HUES64 (cell line): ENCODE data around the gene DEFB123. TPM values are rescaled to one million over a fixed set of nuclear protein-coding genes. Genes with fewer than 3 reads are reported as not detected.
"Not testable (repeated sequence)": the region's sequence is repeated elsewhere in the genome, so short reads cannot be mapped to it uniquely, and the experiment has no call there.

Experiments used
- H3K27ac ChIP-seq: 2 replicates; pipeline ENCODE4 v1.7.0; 2013; ENCODE audit warnings: low read depth, low read length, inconsistent platforms
- H3K27me3 ChIP-seq: 2 replicates; pipeline ENCODE4 v1.6.1; 2013; ENCODE audit warnings: mild to moderate bottlenecking, low read length; ENCODE audit not compliant: insufficient read depth
- H3K36me3 ChIP-seq: 2 replicates; pipeline ENCODE4 v1.6.1; 2013; ENCODE audit warnings: mild to moderate bottlenecking, low read length; ENCODE audit not compliant: insufficient read depth
- H3K4me1 ChIP-seq: 2 replicates; pipeline ENCODE4 v1.6.1; 2013; ENCODE audit warnings: mild to moderate bottlenecking, low read length, moderate library complexity; ENCODE audit not compliant: insufficient read depth
- H3K4me3 ChIP-seq: 2 replicates; pipeline ENCODE4 v1.5.1; 2013; ENCODE audit warnings: mild to moderate bottlenecking, low read length, moderate library complexity
- H3K9ac ChIP-seq: 2 replicates; pipeline ENCODE4 v1.6.1; 2013; ENCODE audit warnings: mild to moderate bottlenecking, low read depth, low read length
- H3K9me3 ChIP-seq: 2 replicates; pipeline ENCODE4 v1.6.1; 2013; ENCODE audit warnings: low read depth, low read length; ENCODE audit not compliant: insufficient read depth
- WGBS: fragments of 150-250, 120-280 bp; methylation state at CpG from one replicate; pipeline ENCODE4 v1.1.7; 2013; ENCODE audit warnings: missing lambda C conversion rate; 5-methylcytosine and 5-hydroxymethylcytosine counted together
- polyA plus RNA-seq, 2 experiments: library from polyadenylated mRNA; stranded (reverse); fragments of 50-300 nt; gene quantifications; one replicate each; pipeline ENCODE4 v1.2.3, GENCODE V29; 2013

The DEFB123 gene, protein sequence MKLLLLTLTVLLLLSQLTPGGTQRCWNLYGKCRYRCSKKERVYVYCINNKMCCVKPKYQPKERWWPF
- polyA plus RNA-seq (2013, experiment 1 of 2): not detected
- not detected for polyA plus RNA-seq (2013, experiment 2 of 2)

DNA sequence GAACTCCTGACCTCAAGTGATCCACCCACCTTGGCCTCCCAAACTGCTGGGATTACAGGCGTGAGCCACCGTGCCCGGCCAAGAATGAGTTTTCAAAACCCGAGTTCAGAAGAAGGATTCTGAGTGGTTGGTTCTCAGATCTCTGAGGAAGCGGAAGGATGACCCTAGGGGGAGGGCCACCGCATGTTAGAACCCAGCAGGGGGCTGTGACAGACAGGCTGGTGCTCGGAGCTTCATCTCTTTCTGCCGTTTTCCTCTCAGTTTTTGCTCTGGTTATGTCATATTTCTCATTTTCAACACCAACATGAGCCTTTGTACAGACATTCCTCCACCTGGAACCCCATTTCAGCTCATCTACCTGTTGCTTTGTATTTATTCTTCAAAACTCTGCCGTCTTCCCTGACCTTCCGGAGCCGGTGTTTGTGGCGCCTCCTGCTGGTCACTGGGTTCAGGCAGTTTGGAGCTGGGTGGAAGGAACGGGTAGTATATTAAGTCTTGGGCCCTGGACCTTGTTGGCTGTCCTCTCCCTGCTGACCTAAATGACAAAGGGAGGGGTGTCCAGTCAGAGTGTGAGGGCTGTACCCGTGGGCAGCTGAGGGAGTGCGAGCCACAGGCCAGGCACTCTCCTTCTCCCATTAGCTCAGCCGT, at the start of gene DEFB123:
DEFB123 (plus strand) TSS at position 621 of the 648 bp plus-strand sequence. CDS start 67 bp downstream, outside the sequence.
- Histone ChIP-seq H3K4me1 (no peaks in the 10 kb centered on the region), H3K9ac (no peak within 1 kb of the TSS), H3K4me3 (no peak within 1 kb of the TSS), H3K36me3 (no peaks in the 10 kb centered on the region), H3K27me3 (no peaks in the 10 kb centered on the region), H3K9me3 (peaks cover 86% of the 10 kb centered on the region), H3K27ac (no peak within 1 kb of the TSS)
- 85% methylated on average over 16 of the region's 16 CpGs for WGBS

DNA sequence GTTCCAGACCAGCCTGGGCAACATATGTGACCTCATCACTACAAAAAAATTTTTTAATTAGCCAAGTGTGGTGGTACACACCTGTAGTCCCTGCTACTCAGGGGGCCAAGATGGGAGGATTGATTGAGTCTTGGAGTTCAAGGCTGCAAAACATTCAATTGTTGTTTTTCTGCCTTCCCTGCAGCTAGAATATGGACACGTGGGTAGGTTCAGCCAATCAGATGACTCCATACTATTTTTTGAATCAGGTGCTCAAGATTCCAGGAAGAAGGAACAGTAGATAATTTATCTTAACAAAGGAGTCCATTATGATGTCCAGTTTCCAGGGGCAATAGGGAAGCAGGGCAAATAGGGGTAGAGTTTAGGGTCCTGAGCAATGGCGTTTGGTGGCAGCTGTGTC, 47.6 kb upstream of the DEFB123 start:
- Histone ChIP-seq H3K27ac (no peak overlapping the region), H3K36me3 (no peaks in the 10 kb centered on the region), H3K9ac (no peak overlapping the region), H3K4me3 (no peak overlapping the region), H3K27me3 (no peaks in the 10 kb centered on the region), H3K4me1 (no peaks in the 10 kb centered on the region), H3K9me3 (peaks cover 83% of the 10 kb centered on the region)
- 55% methylated on average over 2 of the region's 2 CpGs for WGBS

DNA sequence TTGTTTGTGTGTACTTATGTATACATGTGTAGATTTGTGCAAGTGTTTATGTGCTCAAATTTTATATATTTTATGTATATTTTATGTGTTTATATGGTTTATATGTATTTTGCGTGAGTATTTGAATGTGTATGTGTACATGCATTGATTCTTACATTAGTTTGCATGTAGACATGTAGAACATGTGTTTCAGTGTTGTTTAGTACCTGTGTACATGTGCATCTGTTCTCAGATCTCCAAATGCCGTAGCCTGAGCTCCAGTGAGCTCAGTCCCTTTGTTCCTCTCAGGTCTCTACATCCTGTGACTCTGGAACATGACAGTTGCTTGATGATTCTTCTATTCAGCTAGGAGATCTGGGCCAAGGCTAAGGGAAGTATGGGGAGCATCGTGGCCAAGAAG, 45.5 kb upstream of the DEFB123 start:
- no peak overlapping the region for H3K27ac ChIP-seq
- peaks cover 79% of the 10 kb centered on the region for H3K9me3 ChIP-seq
- H3K36me3 ChIP-seq: no peaks in the 10 kb centered on the region
- H3K27me3 ChIP-seq: no peaks in the 10 kb centered on the region
- WGBS: 35% methylated on average over 3 of the region's 3 CpGs
- H3K4me1 ChIP-seq: no peaks in the 10 kb centered on the region
- no peak overlapping the region for H3K9ac ChIP-seq
- no peak overlapping the region for H3K4me3 ChIP-seq

DNA sequence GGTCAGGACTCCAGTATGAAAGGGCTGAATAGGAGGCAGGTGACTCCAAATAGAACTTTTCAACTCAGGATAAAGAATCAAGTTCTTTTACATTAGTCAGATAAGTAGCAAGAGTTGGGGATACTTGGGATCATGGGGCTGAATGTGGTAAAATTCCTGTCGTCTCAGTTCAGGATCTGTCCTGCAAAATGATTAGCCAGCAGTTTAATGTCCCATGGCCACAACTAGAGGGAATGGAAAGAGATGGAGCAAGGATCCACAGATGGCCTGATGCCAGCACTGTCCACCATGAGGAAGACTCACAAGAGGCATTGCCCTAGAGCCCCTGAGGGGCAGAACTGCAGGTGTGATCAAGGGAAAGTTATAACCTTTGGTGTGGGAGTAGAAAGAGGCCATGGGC, 36.5 kb upstream of the DEFB123 start:
- peaks cover 94% of the 10 kb centered on the region for H3K9me3 ChIP-seq
- H3K36me3 ChIP-seq: no peaks in the 10 kb centered on the region
- no peaks in the 10 kb centered on the region for H3K4me1 ChIP-seq
- H3K9ac ChIP-seq: no peak overlapping the region
- 50% methylated on average over 1 of the region's 1 CpG for WGBS
- no peak overlapping the region for H3K4me3 ChIP-seq
- no peak overlapping the region for H3K27ac ChIP-seq
- H3K27me3 ChIP-seq: no peaks in the 10 kb centered on the region

DNA sequence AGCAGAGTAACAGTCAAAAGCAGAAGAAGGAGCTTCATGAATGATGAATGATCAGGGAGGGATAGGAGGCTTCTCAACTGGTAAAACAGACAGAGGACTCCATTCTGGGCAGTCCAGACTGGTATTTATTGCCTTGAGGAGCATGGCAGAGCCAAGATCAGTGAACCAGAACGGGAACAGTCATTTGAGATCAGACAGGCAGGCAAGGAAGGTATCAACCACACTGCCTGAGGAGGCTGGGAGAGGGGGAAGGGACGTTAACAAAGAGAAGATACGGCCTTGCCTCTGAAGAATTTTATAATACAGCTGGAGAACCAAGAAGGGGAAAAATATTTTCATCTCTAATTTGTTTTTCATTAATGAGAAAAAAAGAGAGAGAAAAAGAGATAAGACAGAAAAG, 34.3 kb upstream of the DEFB123 start, which contains the start of gene DEFB121:
DEFB121 (minus strand) TSS at position 101 of the 400 bp plus-strand sequence; CDS start at position 38, 63 bp downstream.
- 49% methylated on average over 3 of the region's 3 CpGs for WGBS
- H3K27me3 ChIP-seq: no peaks in the 10 kb centered on the region
- H3K9me3 ChIP-seq: peaks cover 95% of the 10 kb centered on the region
- H3K36me3 ChIP-seq: no peaks in the 10 kb centered on the region
- H3K27ac ChIP-seq: no peak within 1 kb of the TSS
- H3K4me3 ChIP-seq: no peak within 1 kb of the TSS
- H3K9ac ChIP-seq: no peak within 1 kb of the TSS
- H3K4me1 ChIP-seq: no peaks in the 10 kb centered on the region

DNA sequence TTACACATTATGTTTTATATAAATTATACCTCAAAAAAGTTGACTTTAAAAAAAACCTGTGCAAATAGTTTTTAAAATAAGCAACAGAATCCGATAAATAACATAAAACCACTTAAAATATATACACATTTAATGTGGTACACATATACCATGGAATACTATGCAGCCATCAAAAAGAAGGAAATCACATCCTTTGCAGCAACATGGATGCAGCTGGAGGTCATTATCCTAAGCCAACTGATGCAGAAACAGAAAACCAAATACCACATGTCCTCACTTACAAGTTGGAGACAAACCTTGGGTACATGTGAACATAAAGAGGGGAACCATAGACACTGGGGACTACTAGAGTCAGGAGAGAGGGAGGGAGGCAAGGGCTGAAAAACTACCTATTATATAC, 30.4 kb upstream of the DEFB123 start:
- Histone ChIP-seq H3K27ac (no peak overlapping the region), H3K9ac (no peak overlapping the region), H3K36me3 (no peaks in the 10 kb centered on the region), H3K4me1 (no peaks in the 10 kb centered on the region), H3K4me3 (no peak overlapping the region), H3K27me3 (no peaks in the 10 kb centered on the region), H3K9me3 (peaks cover 87% of the 10 kb centered on the region)
- no CpG with 5 or more reads among the region's 1 CpG for WGBS

DNA sequence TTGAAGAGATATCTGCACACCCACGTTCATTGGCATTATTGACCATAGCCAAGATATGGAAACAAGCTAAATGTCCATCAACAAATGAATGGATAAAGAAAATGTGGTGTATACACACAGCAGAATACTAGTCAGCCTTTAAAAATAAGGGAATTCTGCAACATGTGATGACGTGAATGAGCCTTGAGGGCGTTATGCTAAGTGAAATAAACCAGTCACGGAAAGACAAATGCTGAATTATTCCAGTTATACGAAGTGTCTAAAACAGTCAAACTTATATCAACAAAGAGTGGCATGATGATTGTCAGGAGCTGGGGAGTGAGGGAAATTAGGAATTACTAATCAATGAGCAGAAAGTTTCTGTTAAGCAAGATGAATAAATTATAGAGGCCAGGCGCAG, 26.1 kb upstream of the DEFB123 start:
- H3K27ac ChIP-seq: no peak overlapping the region
- H3K27me3 ChIP-seq: no peaks in the 10 kb centered on the region
- H3K9ac ChIP-seq: no peak overlapping the region
- peaks cover 75% of the 10 kb centered on the region for H3K9me3 ChIP-seq
- WGBS: 73% methylated on average over 6 of the region's 6 CpGs
- no peaks in the 10 kb centered on the region for H3K4me1 ChIP-seq
- no peak overlapping the region for H3K4me3 ChIP-seq
- no peaks in the 10 kb centered on the region for H3K36me3 ChIP-seq

DNA sequence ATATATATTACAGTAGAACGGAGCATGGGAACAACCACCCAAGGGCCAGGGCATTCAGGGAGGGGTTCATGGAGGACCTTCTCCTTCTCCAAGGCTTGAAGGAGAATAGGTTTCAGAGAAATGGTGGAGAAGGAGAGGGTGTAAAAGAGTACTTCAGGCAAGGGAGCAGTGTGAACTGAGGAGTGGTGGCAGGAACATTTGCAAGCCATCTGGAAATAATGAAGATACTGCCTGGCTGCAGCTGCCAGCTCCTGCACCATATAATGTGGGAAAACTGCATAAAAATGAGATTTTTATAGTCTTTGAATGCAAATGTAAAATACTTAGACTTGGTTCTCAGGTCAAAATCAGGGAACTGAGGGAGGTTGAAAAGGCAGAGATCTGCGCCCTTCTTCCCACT, 24.8 kb upstream of the DEFB123 start:
- Histone ChIP-seq H3K9me3 (peaks cover 77% of the 10 kb centered on the region), H3K36me3 (no peaks in the 10 kb centered on the region), H3K27me3 (no peaks in the 10 kb centered on the region), H3K4me3 (no peak overlapping the region), H3K4me1 (no peaks in the 10 kb centered on the region), H3K9ac (no peak overlapping the region), H3K27ac (no peak overlapping the region)
- 91% methylated on average over 2 of the region's 2 CpGs for WGBS

DNA sequence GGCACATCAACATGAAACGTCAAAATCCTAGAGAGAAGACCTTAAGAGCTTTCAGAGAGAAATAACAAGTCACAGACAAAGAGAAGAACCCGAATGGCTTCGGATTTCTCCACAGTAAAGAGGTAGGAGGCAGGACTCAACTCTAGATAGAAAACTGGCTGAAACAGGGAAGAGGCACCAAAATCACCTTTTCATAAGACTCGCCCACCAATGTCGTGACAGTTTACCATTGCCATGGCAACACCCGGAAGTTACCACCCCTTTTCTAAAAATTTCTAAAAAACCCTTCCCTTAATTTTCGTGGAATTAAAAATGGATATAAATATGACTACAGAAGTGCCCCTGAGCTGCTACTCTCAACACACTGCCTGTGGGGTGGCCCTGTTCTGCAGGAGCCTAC, 22.1 kb upstream of the DEFB123 start:
- Histone ChIP-seq H3K9me3 (peaks cover 77% of the 10 kb centered on the region), H3K27me3 (no peaks in the 10 kb centered on the region), H3K27ac (no peak overlapping the region), H3K4me1 (no peaks in the 10 kb centered on the region), H3K36me3 (no peaks in the 10 kb centered on the region), H3K4me3 (no peak overlapping the region), H3K9ac (no peak overlapping the region)
- 85% methylated on average over 7 of the region's 7 CpGs for WGBS

DNA sequence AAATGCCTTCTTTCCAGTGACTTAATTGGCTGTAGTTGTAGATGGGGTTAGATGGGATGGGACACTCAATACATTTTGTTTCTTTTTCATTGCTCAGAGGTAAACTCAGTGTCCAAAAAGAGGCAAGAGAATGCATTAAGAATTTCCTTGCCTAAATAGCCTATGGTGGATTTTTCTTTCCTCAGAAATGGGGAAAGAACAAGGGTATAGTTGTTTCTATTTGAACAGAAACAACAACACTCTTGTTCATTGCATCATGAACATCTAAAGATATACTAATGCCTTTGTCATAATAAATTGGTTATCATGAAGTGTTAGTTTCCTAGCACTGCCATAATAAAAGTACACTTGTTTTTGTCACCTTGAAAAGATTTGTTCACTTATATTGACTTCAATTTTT, 14.6 kb upstream of the DEFB123 start:
- H3K4me1 ChIP-seq: no peaks in the 10 kb centered on the region
- H3K36me3 ChIP-seq: no peaks in the 10 kb centered on the region
- H3K27me3 ChIP-seq: no peaks in the 10 kb centered on the region
- no peak overlapping the region for H3K9ac ChIP-seq
- H3K27ac ChIP-seq: no peak overlapping the region
- no peak overlapping the region for H3K4me3 ChIP-seq
- peaks cover 70% of the 10 kb centered on the region for H3K9me3 ChIP-seq

DNA sequence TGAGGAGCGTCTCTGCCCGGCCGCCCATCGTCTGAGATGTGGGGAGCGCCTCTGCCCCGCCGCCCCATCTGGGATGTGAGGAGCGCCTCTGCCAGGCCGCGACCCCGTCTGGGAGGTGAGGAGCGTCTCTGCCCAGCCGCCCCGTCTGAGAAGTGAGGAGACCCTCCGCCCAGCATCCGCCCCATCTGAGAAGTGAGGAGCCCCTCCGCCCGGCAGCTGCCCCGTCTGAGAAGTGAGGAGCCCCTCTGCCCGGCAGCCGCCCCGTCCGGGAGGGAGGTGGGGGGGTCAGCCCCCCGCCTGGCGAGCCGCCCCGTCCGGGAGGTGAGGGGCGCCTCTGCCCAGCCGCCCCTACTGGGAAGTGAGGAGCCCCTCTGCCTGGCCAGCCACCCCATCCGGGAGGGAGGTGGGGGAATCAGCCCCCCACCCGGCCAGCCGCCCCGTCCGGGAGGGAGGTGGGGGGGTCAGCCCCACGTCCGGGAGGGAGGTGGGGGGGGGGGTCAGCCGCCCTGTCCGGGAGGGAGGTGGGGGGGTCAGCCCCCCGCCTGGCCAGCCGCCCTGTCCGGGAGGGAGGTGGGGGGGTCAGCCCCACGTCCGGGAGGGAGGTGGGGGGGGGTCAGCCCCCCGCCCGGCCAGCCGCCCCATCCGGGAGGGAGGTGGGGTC, 13.4 kb upstream of the DEFB123 start:
- not testable (repeated sequence) for H3K4me1 ChIP-seq, H3K9ac ChIP-seq, H3K4me3 ChIP-seq, H3K27ac ChIP-seq, H3K36me3 ChIP-seq, H3K27me3 ChIP-seq
- WGBS: 95% methylated on average over 25 of the region's 48 CpGs
- H3K9me3 ChIP-seq: peaks cover 68% of the 10 kb centered on the region
